K562 (cell line): ENCODE data around the gene PCBD1. TPM values are rescaled to one million over a fixed set of nuclear protein-coding genes. Genes with fewer than 3 reads are reported as not detected.

Experiments
- BRCA1 ChIP-seq, 2 experiments: fragments of 450-650 bp in 1 of 2; sonication (generic) in 1 of 2; formaldehyde crosslinking in 1 of 2; IDR thresholded peaks; 2 replicates each; pipeline versions ENCODE4 v1.5.0 to v1.6.1; 2017 to 2020; ENCODE audit warnings: mild to moderate bottlenecking in 1 of 2, missing genetic modification reagents in 1 of 2
- BRD4 ChIP-seq: fragments of 200-600 bp; sonication (generic); IDR thresholded peaks from 2 replicates; pipeline ENCODE4 v1.6.1; 2017; ENCODE audit warnings: inconsistent platforms
- ETV5 ChIP-seq: sonication (generic); formaldehyde crosslinking; IDR thresholded peaks from 2 replicates; pipeline ENCODE4 v1.4.0; 2020; ENCODE audit warnings: low read depth, mild to moderate bottlenecking, missing genetic modification reagents
- FOSL1 ChIP-seq: fragments of 200-800 bp; sonication (Bioruptor generic); conservative IDR thresholded peaks from 2 replicates; pipeline ENCODE4 v1.6.1; 2016; ENCODE audit warnings: missing genetic modification characterization, missing compliant biosample characterization
- RAD21 ChIP-seq, 2 experiments: fragments of 250-450 bp in 1 of 2; fragments of 450-650 bp in 1 of 2; sonication (Bioruptor Pico) in 1 of 2; formaldehyde crosslinking in 1 of 2; IDR thresholded peaks in 1 of 2; conservative IDR thresholded peaks in 1 of 2; 2 replicates each; pipeline versions ENCODE4 v1.4.0 to v1.8.0; 2020 to 2022; ENCODE audit warnings: mild to moderate bottlenecking in 2 of 2, moderate library complexity in 1 of 2
- STAT5A ChIP-seq: IDR thresholded peaks from 2 replicates; pipeline ENCODE4 v1.6.1; 2012; ENCODE audit warnings: low read length, inconsistent platforms, borderline replicate concordance
- ZBTB2 ChIP-seq: fragments of 450-650 bp; IDR thresholded peaks from 2 replicates; pipeline ENCODE4 v1.6.1; 2016; ENCODE audit warnings: antibody characterized with exemption
- ZNF644 ChIP-seq: fragments of 200-800 bp; sonication (Bioruptor generic); IDR thresholded peaks from 2 replicates; pipeline ENCODE4 v1.6.1; 2016; ENCODE audit warnings: low read depth, missing genetic modification characterization, missing compliant biosample characterization
- polyA plus RNA-seq, 8 experiments: library from polyadenylated mRNA; depleted of rRNA in 4 of 8; stranded (reverse) in 5 of 8; unstranded in 3 of 8; fragments of >200 nt; fragmentation: Nextera tagmentation in 2 of 8; fragmentation: Illumina TruSeq in 1 of 8; extraction: Ambion mirVana in 2 of 8; extraction: Trizol in 1 of 8; gene quantifications; 2 replicates each; pipeline versions ENCODE4 v1.2.1 to v1.2.3, GENCODE V29; 2011 to 2014; ENCODE audit warnings: inconsistent platforms in 1 of 8, missing spikeins in 1 of 8
- total RNA-seq, 7 experiments: library from RNA; depleted of rRNA in 6 of 7; stranded (reverse); fragments of >200 nt in 6 of 7; fragmentation: Illumina TruSeq in 2 of 7; extraction: Trizol in 2 of 7; gene quantifications; 2 replicates each; pipeline versions ENCODE4 v1.2.1 to v1.2.3, GENCODE V29; 2011 to 2021; ENCODE audit warnings: low replicate concordance in 1 of 7
- TF ChIP-seq, protein P1 (sequence below), 2 experiments: fragments of 450-650 bp in 1 of 2; sonication (generic) in 1 of 2; formaldehyde crosslinking in 1 of 2; IDR thresholded peaks; 2 replicates each; pipeline versions ENCODE4 v1.7.1 to v1.9.0; 2016 to 2022; ENCODE audit warnings: inconsistent platforms in 1 of 2, mild to moderate bottlenecking in 1 of 2, missing genetic modification reagents in 1 of 2
- TF ChIP-seq, protein P2 (sequence below): IDR thresholded peaks from 3 replicates; pipeline ENCODE4 v1.6.1; 2011; ENCODE audit warnings: borderline replicate concordance, mild to moderate bottlenecking, moderate library complexity; ENCODE audit not compliant: insufficient read length; ENCODE audit errors: extremely low read depth

Gene PCBD1
- total and polyA plus RNA-seq, 9 of the 15 experiments (the other 6 are each of a cell fraction or from before 2014, with no cell fraction given), result 14.6 to 109 (median 57.0) TPM

GRCh38 chr10:70887804-70888800, at the start of gene PCBD1 (continued):
- 0 out of 2 replicates have a peak, but pooled peaks have one; percentile 31 for TF ChIP-seq ZBTB2
- TF ChIP-seq, protein P1, sequence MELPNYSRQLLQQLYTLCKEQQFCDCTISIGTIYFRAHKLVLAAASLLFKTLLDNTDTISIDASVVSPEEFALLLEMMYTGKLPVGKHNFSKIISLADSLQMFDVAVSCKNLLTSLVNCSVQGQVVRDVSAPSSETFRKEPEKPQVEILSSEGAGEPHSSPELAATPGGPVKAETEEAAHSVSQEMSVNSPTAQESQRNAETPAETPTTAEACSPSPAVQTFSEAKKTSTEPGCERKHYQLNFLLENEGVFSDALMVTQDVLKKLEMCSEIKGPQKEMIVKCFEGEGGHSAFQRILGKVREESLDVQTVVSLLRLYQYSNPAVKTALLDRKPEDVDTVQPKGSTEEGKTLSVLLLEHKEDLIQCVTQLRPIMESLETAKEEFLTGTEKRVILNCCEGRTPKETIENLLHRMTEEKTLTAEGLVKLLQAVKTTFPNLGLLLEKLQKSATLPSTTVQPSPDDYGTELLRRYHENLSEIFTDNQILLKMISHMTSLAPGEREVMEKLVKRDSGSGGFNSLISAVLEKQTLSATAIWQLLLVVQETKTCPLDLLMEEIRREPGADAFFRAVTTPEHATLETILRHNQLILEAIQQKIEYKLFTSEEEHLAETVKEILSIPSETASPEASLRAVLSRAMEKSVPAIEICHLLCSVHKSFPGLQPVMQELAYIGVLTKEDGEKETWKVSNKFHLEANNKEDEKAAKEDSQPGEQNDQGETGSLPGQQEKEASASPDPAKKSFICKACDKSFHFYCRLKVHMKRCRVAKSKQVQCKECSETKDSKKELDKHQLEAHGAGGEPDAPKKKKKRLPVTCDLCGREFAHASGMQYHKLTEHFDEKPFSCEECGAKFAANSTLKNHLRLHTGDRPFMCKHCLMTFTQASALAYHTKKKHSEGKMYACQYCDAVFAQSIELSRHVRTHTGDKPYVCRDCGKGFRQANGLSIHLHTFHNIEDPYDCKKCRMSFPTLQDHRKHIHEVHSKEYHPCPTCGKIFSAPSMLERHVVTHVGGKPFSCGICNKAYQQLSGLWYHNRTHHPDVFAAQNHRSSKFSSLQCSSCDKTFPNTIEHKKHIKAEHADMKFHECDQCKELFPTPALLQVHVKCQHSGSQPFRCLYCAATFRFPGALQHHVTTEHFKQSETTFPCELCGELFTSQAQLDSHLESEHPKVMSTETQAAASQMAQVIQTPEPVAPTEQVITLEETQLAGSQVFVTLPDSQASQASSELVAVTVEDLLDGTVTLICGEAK (IDR thresholded peaks at IDR 0.05), result no peak; the same call in none of the 2 replicates
- TF ChIP-seq, protein P1 (CRISPR knock-in tag; IDR thresholded peaks at IDR 0.05), result no peak
- no peak for TF ChIP-seq RAD21 (CRISPR knock-in tag; conservative IDR thresholded peaks at IDR 0.05 in 1 of 2, IDR thresholded peaks at IDR 0.05 in 1 of 2)
- no peak for TF ChIP-seq BRD4
- TF ChIP-seq ETV5 (CRISPR knock-in tag), result peak; percentile 54; the same call in 1 of the 2 replicates
- TF ChIP-seq STAT5A, result no peak
- TF ChIP-seq, protein P2, sequence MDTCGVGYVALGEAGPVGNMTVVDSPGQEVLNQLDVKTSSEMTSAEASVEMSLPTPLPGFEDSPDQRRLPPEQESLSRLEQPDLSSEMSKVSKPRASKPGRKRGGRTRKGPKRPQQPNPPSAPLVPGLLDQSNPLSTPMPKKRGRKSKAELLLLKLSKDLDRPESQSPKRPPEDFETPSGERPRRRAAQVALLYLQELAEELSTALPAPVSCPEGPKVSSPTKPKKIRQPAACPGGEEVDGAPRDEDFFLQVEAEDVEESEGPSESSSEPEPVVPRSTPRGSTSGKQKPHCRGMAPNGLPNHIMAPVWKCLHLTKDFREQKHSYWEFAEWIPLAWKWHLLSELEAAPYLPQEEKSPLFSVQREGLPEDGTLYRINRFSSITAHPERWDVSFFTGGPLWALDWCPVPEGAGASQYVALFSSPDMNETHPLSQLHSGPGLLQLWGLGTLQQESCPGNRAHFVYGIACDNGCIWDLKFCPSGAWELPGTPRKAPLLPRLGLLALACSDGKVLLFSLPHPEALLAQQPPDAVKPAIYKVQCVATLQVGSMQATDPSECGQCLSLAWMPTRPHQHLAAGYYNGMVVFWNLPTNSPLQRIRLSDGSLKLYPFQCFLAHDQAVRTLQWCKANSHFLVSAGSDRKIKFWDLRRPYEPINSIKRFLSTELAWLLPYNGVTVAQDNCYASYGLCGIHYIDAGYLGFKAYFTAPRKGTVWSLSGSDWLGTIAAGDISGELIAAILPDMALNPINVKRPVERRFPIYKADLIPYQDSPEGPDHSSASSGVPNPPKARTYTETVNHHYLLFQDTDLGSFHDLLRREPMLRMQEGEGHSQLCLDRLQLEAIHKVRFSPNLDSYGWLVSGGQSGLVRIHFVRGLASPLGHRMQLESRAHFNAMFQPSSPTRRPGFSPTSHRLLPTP, result no peak
- no peak for TF ChIP-seq BRCA1 (IDR thresholded peaks at IDR 0.05)
- TF ChIP-seq BRCA1 (CRISPR knock-in tag; IDR thresholded peaks at IDR 0.05), result no peak
- no peak for TF ChIP-seq ZNF644
- TF ChIP-seq FOSL1 (tag), result peak; percentile 36; the same call in 1 of the 2 replicates
